ENCODE results near the gene SPIRE1. TPM values are rescaled to one million over a fixed set of nuclear protein-coding genes. Genes with fewer than 3 reads are reported as not detected.

The SPIRE1 gene
- polyA plus RNA-seq, 1 donor from 2014 or later = 22.2 TPM

- no peak overlapping the region for H2AFZ ChIP-seq (ENCODE audit: low read depth, low read length)
- no peaks in the 10 kb centered on the region for H4K20me1 ChIP-seq (ENCODE audit: insufficient read depth)
- H3K9ac ChIP-seq (ENCODE audit: low read length) = no peak overlapping the region
- no peaks in the 10 kb centered on the region for H3K79me2 ChIP-seq (replicated peaks; ENCODE audit: insufficient read depth, low read length)
- H3K27me3 ChIP-seq (ENCODE audit: insufficient read depth, low read depth, low read length) = peaks cover 7% of the 10 kb centered on the region
- H3K4me3 ChIP-seq (ENCODE audit: low read length) = no peak overlapping the region
- no peaks in the 10 kb centered on the region for H3K36me3 ChIP-seq (ENCODE audit: insufficient read depth, low read length)
- no peaks in the 10 kb centered on the region for H3F3A ChIP-seq (ENCODE audit: insufficient read depth, low read length, poor library complexity, severe bottlenecking)
- no peak overlapping the region for H3K27ac ChIP-seq (ENCODE audit: low read length)
- H3K4me2 ChIP-seq (ENCODE audit: low read length) = no peak overlapping the region
- no peaks in the 10 kb centered on the region for H3K9me3 ChIP-seq (ENCODE audit: low read length)
- TF ChIP-seq SMC3 (conservative IDR thresholded peaks at IDR 0.05; ENCODE audit: poor library complexity) = no peak
- TF ChIP-seq MXI1 (conservative IDR thresholded peaks at IDR 0.05; ENCODE audit: poor library complexity, severe bottlenecking) = no peak
- TF ChIP-seq REST (IDR thresholded peaks at IDR 0.05; ENCODE audit: borderline replicate concordance) = no peak
- TF ChIP-seq TAF1 (IDR thresholded peaks at IDR 0.05; ENCODE audit: low read depth) = no peak
- no peaks in the 10 kb centered on the region for H3K9me2 ChIP-seq (ENCODE audit: insufficient read depth, low read length)
Measured at GRCh38 chr18:12403601-12404506, 254.1 kb downstream of the SPIRE1 start.

GRCh38 chr18:12401881-12402280, 256.0 kb downstream of the SPIRE1 start:
- Histone ChIP-seq H3F3A (ENCODE audit: insufficient read depth, low read length, poor library complexity, severe bottlenecking) (no peaks in the 10 kb centered on the region), H4K20me1 (ENCODE audit: insufficient read depth) (no peaks in the 10 kb centered on the region), H3K4me2 (ENCODE audit: low read length) (no peak overlapping the region), H2AFZ (ENCODE audit: low read depth, low read length) (no peak overlapping the region), H3K79me2 (replicated peaks; ENCODE audit: insufficient read depth, low read length) (no peaks in the 10 kb centered on the region), H3K9ac (ENCODE audit: low read length) (no peak overlapping the region), H3K9me3 (ENCODE audit: low read length) (no peaks in the 10 kb centered on the region), H3K36me3 (ENCODE audit: insufficient read depth, low read length) (no peaks in the 10 kb centered on the region), H3K27me3 (ENCODE audit: insufficient read depth, low read depth, low read length) (peaks cover 2% of the 10 kb centered on the region), H3K27ac (ENCODE audit: low read length) (no peak overlapping the region), H3K9me2 (ENCODE audit: insufficient read depth, low read length) (no peaks in the 10 kb centered on the region), H3K4me3 (ENCODE audit: low read length) (no peak overlapping the region)
- TF ChIP-seq SMC3 (conservative IDR thresholded peaks at IDR 0.05; ENCODE audit: poor library complexity) = no peak
- TF ChIP-seq RAD21 (conservative IDR thresholded peaks at IDR 0.05) = no peak
- no peak for TF ChIP-seq EZH2 (IDR thresholded peaks at IDR 0.05; ENCODE audit: borderline replicate concordance, insufficient read depth, low read length, poor library complexity, severe bottlenecking)
- no peak for TF ChIP-seq MXI1 (conservative IDR thresholded peaks at IDR 0.05; ENCODE audit: poor library complexity, severe bottlenecking)
- no peak for TF ChIP-seq REST (IDR thresholded peaks at IDR 0.05; ENCODE audit: borderline replicate concordance)
- no peak for TF ChIP-seq CTCF (IDR thresholded peaks at IDR 0.05; ENCODE audit: poor library complexity, severe bottlenecking)
- TF ChIP-seq TAF1 (IDR thresholded peaks at IDR 0.05; ENCODE audit: low read depth) = no peak
- no peak for TF ChIP-seq POLR2AphosphoS5 (IDR thresholded peaks at IDR 0.05)
- no peak for TF ChIP-seq EP300 (conservative IDR thresholded peaks at IDR 0.05; ENCODE audit: poor library complexity, severe bottlenecking)

Data from neural cell (in vitro differentiated cells).